IMR-90 (cell line): ENCODE results near the gene SLC66A3. TPM values are rescaled to one million over a fixed set of nuclear protein-coding genes. Genes with fewer than 3 reads are reported as not detected.
A peak's percentile ranks its signal among the peaks of the same experiment; 100 is the strongest.

Source experiments
- ATAC-seq: fragments of 200-7000 bp; cut with Tn5 transposase; 2 replicates; pipeline ENCODE4 v1.9.1; 2020; ENCODE audit warnings: low read depth, mild to moderate bottlenecking, moderate library complexity
- BruUV-seq: library from RNA; stranded (reverse); fragments of 400-500 nt; replicated peaks from 2 replicates; lab custom pipeline; 2021; lab: Mats Ljungman, UMichigan
- CTCF ChIA-PET: fragments of 300-600 bp; formaldehyde crosslinking; extraction: SDS; loops from one replicate; lab custom pipeline; 2021; ENCODE audit warnings: antibody characterized with exemption; lab: Yijun Ruan, JAX
- POLR2A ChIA-PET: fragments of 300-600 bp; sonication (Branson Sonifier 250); formaldehyde crosslinking; loops from one replicate; lab custom pipeline; 2022; ENCODE audit warnings: antibody characterized with exemption; ENCODE audit not compliant: unreplicated experiment; lab: Charles Lee
- DNase-seq: peaks from one replicate; pipeline ENCODE4 v3.0.0; 2013
- H2AFZ ChIP-seq: replicated peaks from 2 replicates; pipeline ENCODE3; 2013; ENCODE audit warnings: low read length, mild to moderate bottlenecking; ENCODE audit not compliant: poor library complexity
- H2AK5ac ChIP-seq: 2 replicates; pipeline ENCODE4 v1.6.1; 2013; ENCODE audit warnings: low read depth, low read length, inconsistent platforms
- H2AK9ac ChIP-seq: replicated peaks from 2 replicates; pipeline ENCODE3; 2013; ENCODE audit warnings: mild to moderate bottlenecking, low read depth, low read length, moderate library complexity; ENCODE audit not compliant: poor library complexity
- H2BK120ac ChIP-seq: 2 replicates; pipeline ENCODE4 v1.6.1; 2013; ENCODE audit warnings: low read depth, low read length, inconsistent platforms
- H2BK15ac ChIP-seq: 3 replicates; pipeline ENCODE4 v1.6.1; 2013; ENCODE audit warnings: low read depth, low read length, inconsistent platforms
- H2BK20ac ChIP-seq: 2 replicates; pipeline ENCODE4 v1.6.1; 2013; ENCODE audit warnings: low read depth, mild to moderate bottlenecking, inconsistent platforms, low read length, moderate library complexity
- H2BK5ac ChIP-seq: 2 replicates; pipeline ENCODE4 v1.6.1; 2013; ENCODE audit warnings: mild to moderate bottlenecking, low read depth, low read length, inconsistent platforms; ENCODE audit not compliant: poor library complexity, severe bottlenecking
- H3K14ac ChIP-seq: replicated peaks from 2 replicates; pipeline ENCODE4 v1.6.1; 2013; ENCODE audit warnings: low read depth, low read length, inconsistent platforms
- H3K18ac ChIP-seq: 2 replicates; pipeline ENCODE4 v1.6.1; 2013; ENCODE audit warnings: low read depth, low read length, control low read depth
- H3K23ac ChIP-seq: 2 replicates; pipeline ENCODE4 v1.6.1; 2013; ENCODE audit warnings: low read depth, low read length, inconsistent platforms
- H3K27ac ChIP-seq: 2 replicates; pipeline ENCODE4 v1.5.1; 2013; ENCODE audit warnings: mild to moderate bottlenecking, control low read depth, low read length; ENCODE audit not compliant: insufficient read depth
- H3K27me3 ChIP-seq: 2 replicates; pipeline ENCODE4 v1.6.1; 2013; ENCODE audit warnings: low read length; ENCODE audit not compliant: control insufficient read depth, insufficient read depth
- H3K36me3 ChIP-seq: 2 replicates; pipeline ENCODE4 v1.6.1; 2013; ENCODE audit warnings: low read length, mixed read lengths; ENCODE audit not compliant: control insufficient read depth, insufficient read depth
- H3K4ac ChIP-seq: 2 replicates; pipeline ENCODE4 v1.6.1; 2013; ENCODE audit warnings: low read depth, low read length, inconsistent platforms
- H3K4me1 ChIP-seq: 2 replicates; pipeline ENCODE4 v1.6.1; 2013; ENCODE audit warnings: low read length, mixed read lengths; ENCODE audit not compliant: control insufficient read depth, insufficient read depth
- H3K4me2 ChIP-seq: 2 replicates; pipeline ENCODE4 v1.6.1; 2013; ENCODE audit warnings: low read depth, mild to moderate bottlenecking, control low read depth, low read length, moderate library complexity
- H3K4me3 ChIP-seq: 2 replicates; pipeline ENCODE4 v1.5.1; 2013; ENCODE audit warnings: low read depth, mild to moderate bottlenecking, control low read depth, low read length, moderate library complexity; ENCODE audit not compliant: insufficient read depth
- H3K56ac ChIP-seq: 2 replicates; pipeline ENCODE4 v1.6.1; 2013; ENCODE audit warnings: low read length, inconsistent platforms; ENCODE audit not compliant: insufficient read depth; ENCODE audit errors: extremely low read depth
- H3K79me1 ChIP-seq, 2 experiments: 2 replicates each; pipeline ENCODE4 v1.6.1; 2013; ENCODE audit warnings: low read length in 2 of 2, inconsistent platforms in 1 of 2, low read depth in 1 of 2
- H3K9ac ChIP-seq: 2 replicates; pipeline ENCODE4 v1.6.1; 2013; ENCODE audit warnings: low read depth, low read length, control low read depth
- H3K9me1 ChIP-seq: 2 replicates; pipeline ENCODE4 v1.6.1; 2013; ENCODE audit warnings: low read length, inconsistent platforms; ENCODE audit not compliant: insufficient read depth
- H3K9me3 ChIP-seq: 2 replicates; pipeline ENCODE4 v1.6.1; 2013; ENCODE audit warnings: low read length; ENCODE audit not compliant: control insufficient read depth, insufficient read depth
- H4K20me1 ChIP-seq: 2 replicates; pipeline ENCODE4 v1.6.1; 2013; ENCODE audit warnings: low read length, inconsistent platforms; ENCODE audit not compliant: insufficient read depth
- H4K5ac ChIP-seq: 2 replicates; pipeline ENCODE4 v1.6.1; 2013; ENCODE audit warnings: mild to moderate bottlenecking, low read depth, low read length, control low read depth
- H4K8ac ChIP-seq, 2 experiments: 2 replicates each; pipeline ENCODE4 v1.6.1; 2013; ENCODE audit warnings: low read depth in 2 of 2, low read length in 2 of 2, control low read depth in 1 of 2, inconsistent platforms in 1 of 2
- H4K91ac ChIP-seq: 2 replicates; pipeline ENCODE4 v1.6.1; 2013; ENCODE audit warnings: low read depth, low read length, inconsistent platforms; ENCODE audit not compliant: insufficient read depth
- BHLHE40 ChIP-seq: fragments of 150-350 bp; IDR thresholded peaks from 2 replicates; pipeline ENCODE4 v1.6.1; 2016; ENCODE audit warnings: mild to moderate bottlenecking, low read depth, low read length
- CEBPB ChIP-seq: IDR thresholded peaks from 2 replicates; pipeline ENCODE4 v1.6.1; 2012; ENCODE audit warnings: low read depth, low read length, improper control_type of control experiment
- CHD1 ChIP-seq: IDR thresholded peaks from 2 replicates; pipeline ENCODE4 v1.6.1; 2012; ENCODE audit warnings: low read depth, low read length, improper control_type of control experiment
- FOS ChIP-seq: fragments of 150-350 bp; IDR thresholded peaks from 2 replicates; pipeline ENCODE4 v1.6.1; 2016; ENCODE audit warnings: low read depth, low read length
- MAFK ChIP-seq: IDR thresholded peaks from 2 replicates; pipeline ENCODE4 v1.6.1; 2012; ENCODE audit warnings: low read depth, low read length, improper control_type of control experiment
- MAZ ChIP-seq: IDR thresholded peaks from 2 replicates; pipeline ENCODE4 v1.6.1; 2012; ENCODE audit warnings: low read depth, mild to moderate bottlenecking, low read length, improper control_type of control experiment, moderate library complexity, borderline replicate concordance
- MXI1 ChIP-seq: IDR thresholded peaks from 2 replicates; pipeline ENCODE4 v1.6.1; 2012; ENCODE audit warnings: low read depth, mild to moderate bottlenecking, low read length, moderate library complexity, borderline replicate concordance
- NFE2L2 ChIP-seq: fragments of 150-350 bp; IDR thresholded peaks from 2 replicates; pipeline ENCODE4 v1.6.1; 2016; ENCODE audit warnings: low read depth, mild to moderate bottlenecking, low read length
- POLR2A ChIP-seq: IDR thresholded peaks from 2 replicates; pipeline ENCODE4 v1.6.1; 2012; ENCODE audit warnings: mild to moderate bottlenecking, low read depth, low read length
- RAD21 ChIP-seq: IDR thresholded peaks from 2 replicates; pipeline ENCODE4 v1.6.1; 2012; ENCODE audit warnings: low read length, improper control_type of control experiment
- RCOR1 ChIP-seq: IDR thresholded peaks from 2 replicates; pipeline ENCODE4 v1.6.1; 2012; ENCODE audit warnings: mild to moderate bottlenecking, low read length, improper control_type of control experiment; ENCODE audit not compliant: insufficient replicate concordance
- SMC3 ChIP-seq: fragments of 150-350 bp; IDR thresholded peaks from 2 replicates; pipeline ENCODE4 v1.6.1; 2016; ENCODE audit warnings: low read depth, mild to moderate bottlenecking, antibody characterized with exemption, low read length, moderate library complexity
- USF2 ChIP-seq: fragments of 150-350 bp; IDR thresholded peaks from 2 replicates; pipeline ENCODE4 v1.6.1; 2017; ENCODE audit warnings: mild to moderate bottlenecking, antibody characterized with exemption, low read length, low read depth
- WGBS, 2 experiments: methylation state at CpG; one replicate each; pipeline versions ENCODE4 v1.1.5 to v1.1.7; 2013; ENCODE audit warnings: missing lambda C conversion rate in 2 of 2; ENCODE audit not compliant: insufficient read length in 1 of 2; ENCODE audit errors: extremely low coverage in 2 of 2; 5-methylcytosine and 5-hydroxymethylcytosine counted together
- dilution Hi-C: fragments of 300-500 bp; cut with HindIII; formaldehyde crosslinking; loops from one replicate; pipeline ENCODE4 v1.14.3; 2018; ENCODE audit warnings: low sequenced_read_pairs; ENCODE audit not compliant: unreplicated experiment
- in situ Hi-C: fragments of 300-500 bp; cut with MboI; formaldehyde crosslinking; loops from 3 replicates; pipeline ENCODE4 v1.14.3; 2019; ENCODE audit warnings: low sequenced_read_pairs, inconsistent platforms, mixed read lengths
- intact Hi-C: fragments of 100-400 bp; cut with micrococcal nuclease; formaldehyde crosslinking; loops from 2 replicates; pipeline ENCODE4 v1.10.0; 2022
- polyA plus RNA-seq, 3 experiments: library from polyadenylated mRNA; depleted of rRNA; stranded (reverse); fragments of >200 nt; gene quantifications; 2 replicates each; pipeline ENCODE4 v1.2.3, GENCODE V29; 2012; ENCODE audit warnings: low replicate concordance in 1 of 3
- total RNA-seq: library from RNA; depleted of rRNA; stranded (reverse); fragments of >200 nt; gene quantifications from 2 replicates; pipeline ENCODE4 v1.2.3, GENCODE V29; 2012
- TF ChIP-seq, protein P1 (sequence below): fragments of 150-350 bp; IDR thresholded peaks from 2 replicates; pipeline ENCODE4 v1.6.1; 2016; ENCODE audit warnings: low read depth, mild to moderate bottlenecking, low read length, moderate library complexity, borderline replicate concordance
- TF ChIP-seq, protein P2 (sequence below): conservative IDR thresholded peaks from 2 replicates; pipeline ENCODE4 v1.5.1; 2012; ENCODE audit warnings: mild to moderate bottlenecking, low read depth, low read length, improper control_type of control experiment

Gene SLC66A3
- total and polyA plus RNA-seq, 2 of the 4 experiments (the other 2 are of a cell fraction) = 18.1 to 25.2 TPM

GRCh38 chr2:11144077-11144737 is 11.1 kb upstream of the SLC66A3 start:
- Histone ChIP-seq H2BK15ac (no peak overlapping the region), H4K91ac (no peak overlapping the region), H3K9ac (no peak overlapping the region), H3K18ac (no peak overlapping the region), H3K9me3 (peaks cover 9% of the 10 kb centered on the region), H3K27ac (no peak overlapping the region), H2BK5ac (no peak overlapping the region), H2AK5ac (no peak overlapping the region), H2BK20ac (no peak overlapping the region), H3K4me1 (no peaks in the 10 kb centered on the region; the same call in 1 of the 2 replicates), H3K14ac (no peak overlapping the region), H3K4ac (no peak overlapping the region), H3K23ac (no peak overlapping the region), H3K79me1 (no peaks in the 10 kb centered on the region), H3K27me3 (peaks cover 16% of the 10 kb centered on the region), H2AK9ac (peak overlapping the region; percentile 9), H2BK120ac (no peak overlapping the region), H3K56ac (no peak overlapping the region), H4K8ac (no peak overlapping the region), H4K20me1 (no peaks in the 10 kb centered on the region), H3K9me1 (no peaks in the 10 kb centered on the region; the same call in 1 of the 2 replicates), H3K36me3 (no peaks in the 10 kb centered on the region), H4K5ac (no peak overlapping the region), H2AFZ (no peak overlapping the region), H3K4me3 (no peak overlapping the region), H3K4me2 (no peak overlapping the region)
- no peak for DNase-seq
- intact Hi-C loops (no loop called here), in situ Hi-C loops (loop anchor here (25.0 kb wide), 1 partner anchor 618 kb away; no protein-coding TSS in a partner anchor), dilution Hi-C loops (no loop called here)
- POLR2A ChIA-PET = no interaction called here
- WGBS, 2 experiments = 73% methylated on average over 4 of the region's 7 CpGs; no CpG with 5 or more reads in 1 of the 2 experiments
- CTCF ChIA-PET = interaction anchor here (0.7 to 1.8 kb wide), 2 partner anchors 11 to 630 kb away, joined by 3 to 8 read pairs; a partner anchor contains a TSS
- peak; percentile 17; the same call in 1 of the 2 replicates for ATAC-seq
- no TSS peak for BruUV-seq
- TF ChIP-seq FOS (no peak), RCOR1 (no peak), CHD1 (no peak), MXI1 (no peak), BHLHE40 (no peak), POLR2A (no peak), USF2 (no peak), MAFK (no peak), RAD21 (no peak), NFE2L2 (no peak), MAZ (no peak), SMC3 (no peak), CEBPB (no peak)
- TF ChIP-seq, protein P1, sequence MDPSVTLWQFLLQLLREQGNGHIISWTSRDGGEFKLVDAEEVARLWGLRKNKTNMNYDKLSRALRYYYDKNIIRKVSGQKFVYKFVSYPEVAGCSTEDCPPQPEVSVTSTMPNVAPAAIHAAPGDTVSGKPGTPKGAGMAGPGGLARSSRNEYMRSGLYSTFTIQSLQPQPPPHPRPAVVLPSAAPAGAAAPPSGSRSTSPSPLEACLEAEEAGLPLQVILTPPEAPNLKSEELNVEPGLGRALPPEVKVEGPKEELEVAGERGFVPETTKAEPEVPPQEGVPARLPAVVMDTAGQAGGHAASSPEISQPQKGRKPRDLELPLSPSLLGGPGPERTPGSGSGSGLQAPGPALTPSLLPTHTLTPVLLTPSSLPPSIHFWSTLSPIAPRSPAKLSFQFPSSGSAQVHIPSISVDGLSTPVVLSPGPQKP = no peak
- TF ChIP-seq, protein P2, sequence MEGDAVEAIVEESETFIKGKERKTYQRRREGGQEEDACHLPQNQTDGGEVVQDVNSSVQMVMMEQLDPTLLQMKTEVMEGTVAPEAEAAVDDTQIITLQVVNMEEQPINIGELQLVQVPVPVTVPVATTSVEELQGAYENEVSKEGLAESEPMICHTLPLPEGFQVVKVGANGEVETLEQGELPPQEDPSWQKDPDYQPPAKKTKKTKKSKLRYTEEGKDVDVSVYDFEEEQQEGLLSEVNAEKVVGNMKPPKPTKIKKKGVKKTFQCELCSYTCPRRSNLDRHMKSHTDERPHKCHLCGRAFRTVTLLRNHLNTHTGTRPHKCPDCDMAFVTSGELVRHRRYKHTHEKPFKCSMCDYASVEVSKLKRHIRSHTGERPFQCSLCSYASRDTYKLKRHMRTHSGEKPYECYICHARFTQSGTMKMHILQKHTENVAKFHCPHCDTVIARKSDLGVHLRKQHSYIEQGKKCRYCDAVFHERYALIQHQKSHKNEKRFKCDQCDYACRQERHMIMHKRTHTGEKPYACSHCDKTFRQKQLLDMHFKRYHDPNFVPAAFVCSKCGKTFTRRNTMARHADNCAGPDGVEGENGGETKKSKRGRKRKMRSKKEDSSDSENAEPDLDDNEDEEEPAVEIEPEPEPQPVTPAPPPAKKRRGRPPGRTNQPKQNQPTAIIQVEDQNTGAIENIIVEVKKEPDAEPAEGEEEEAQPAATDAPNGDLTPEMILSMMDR = no peak
